ENCODE data around the gene NTN3. TPM values are rescaled to one million over a fixed set of nuclear protein-coding genes. Genes with fewer than 3 reads are reported as not detected.

NTN3 gene
- total RNA-seq, 1 donor from 2014 or later = 5.4 TPM

DNA sequence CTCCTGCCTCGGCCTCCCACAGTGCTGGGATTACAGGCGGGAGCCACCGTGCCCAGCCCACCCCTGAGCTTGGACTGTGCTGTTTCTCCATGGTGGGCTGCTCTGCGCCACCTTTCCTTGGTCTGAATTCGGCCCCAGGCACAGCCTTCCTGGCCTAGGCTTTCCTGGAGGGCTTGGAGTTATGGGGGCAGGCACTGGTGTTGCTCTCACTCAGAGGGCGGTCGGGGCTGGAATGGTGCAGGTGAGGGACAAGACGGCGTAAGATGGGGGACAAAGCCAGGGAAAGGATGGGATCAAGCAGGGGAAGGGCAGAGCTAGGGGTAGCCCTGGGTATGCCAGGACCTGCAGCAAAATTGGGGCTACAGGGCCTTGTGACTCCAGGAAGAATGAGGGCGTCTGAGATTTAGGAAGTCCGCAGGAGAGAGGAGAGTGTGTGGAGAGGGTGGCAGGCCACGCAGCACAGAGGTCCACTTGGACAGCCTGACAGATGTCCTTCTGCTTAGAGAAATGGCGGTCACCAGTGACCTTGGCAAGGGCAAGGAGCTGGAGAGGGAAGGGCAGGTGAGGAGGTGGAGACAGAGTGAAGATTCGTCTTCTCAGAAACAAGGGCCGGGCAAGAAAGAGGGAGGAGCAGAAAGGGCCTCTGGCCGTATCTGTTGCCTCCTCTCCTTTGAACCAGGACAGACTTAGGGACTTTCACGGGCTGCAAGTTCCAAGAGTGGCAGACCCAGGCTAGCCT is 41.1 kb downstream of the NTN3 start:
- peaks cover 13% of the 10 kb centered on the region for H3K4me1 Mint-ChIP-seq (ENCODE audit: low read depth, unreplicated experiment)
- no peaks in the 10 kb centered on the region for H3K36me3 Mint-ChIP-seq (ENCODE audit: unreplicated experiment)

DNA sequence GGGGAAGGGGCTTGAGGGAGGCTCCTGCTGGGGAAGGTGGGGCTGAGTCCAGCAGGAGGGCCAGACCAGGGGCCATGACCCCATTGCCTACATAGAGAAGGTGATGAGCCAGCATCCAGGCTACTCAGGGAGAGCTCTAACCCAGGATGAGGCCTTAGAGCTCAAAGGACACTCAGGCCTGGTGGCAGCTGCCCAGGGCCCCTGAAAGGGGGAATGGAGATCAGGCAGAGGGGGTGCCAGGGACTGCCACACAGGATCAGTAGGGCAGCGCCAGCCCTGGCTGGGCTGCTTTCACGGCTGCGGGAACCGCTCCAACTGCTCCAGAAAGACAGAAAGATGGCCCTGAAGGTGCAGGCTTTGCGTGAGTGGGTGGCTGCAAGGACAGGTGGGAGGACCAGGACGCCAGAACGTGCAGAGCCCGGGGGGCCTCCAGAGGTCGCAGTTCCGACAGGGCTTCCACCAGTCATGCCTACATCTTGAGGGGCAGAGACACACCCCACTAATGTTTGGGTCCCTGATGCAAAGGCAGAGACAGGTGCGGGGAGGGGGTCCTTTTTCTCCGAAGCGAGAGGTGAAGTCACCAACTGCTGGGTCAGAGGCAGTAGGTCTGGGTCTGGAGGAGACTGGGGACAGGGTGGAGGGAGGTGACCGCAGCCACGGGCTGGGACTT is 41.8 kb downstream of the NTN3 start:
- peak; percentile 50 for DNase-seq
- Mint-ChIP-seq H3K4me3 (ENCODE audit: unreplicated experiment) (peak overlapping the region; percentile 86), H3K9me3 (ENCODE audit: unreplicated experiment) (peaks cover 25% of the 10 kb centered on the region), H3K36me3 (ENCODE audit: unreplicated experiment) (no peaks in the 10 kb centered on the region), H3K4me1 (ENCODE audit: low read depth, unreplicated experiment) (peaks cover 17% of the 10 kb centered on the region), H3K27me3 (ENCODE audit: unreplicated experiment) (peaks cover 27% of the 10 kb centered on the region), H3K27ac (ENCODE audit: unreplicated experiment) (peak overlapping the region; percentile 92)
- TF ChIP-seq, protein P1, sequence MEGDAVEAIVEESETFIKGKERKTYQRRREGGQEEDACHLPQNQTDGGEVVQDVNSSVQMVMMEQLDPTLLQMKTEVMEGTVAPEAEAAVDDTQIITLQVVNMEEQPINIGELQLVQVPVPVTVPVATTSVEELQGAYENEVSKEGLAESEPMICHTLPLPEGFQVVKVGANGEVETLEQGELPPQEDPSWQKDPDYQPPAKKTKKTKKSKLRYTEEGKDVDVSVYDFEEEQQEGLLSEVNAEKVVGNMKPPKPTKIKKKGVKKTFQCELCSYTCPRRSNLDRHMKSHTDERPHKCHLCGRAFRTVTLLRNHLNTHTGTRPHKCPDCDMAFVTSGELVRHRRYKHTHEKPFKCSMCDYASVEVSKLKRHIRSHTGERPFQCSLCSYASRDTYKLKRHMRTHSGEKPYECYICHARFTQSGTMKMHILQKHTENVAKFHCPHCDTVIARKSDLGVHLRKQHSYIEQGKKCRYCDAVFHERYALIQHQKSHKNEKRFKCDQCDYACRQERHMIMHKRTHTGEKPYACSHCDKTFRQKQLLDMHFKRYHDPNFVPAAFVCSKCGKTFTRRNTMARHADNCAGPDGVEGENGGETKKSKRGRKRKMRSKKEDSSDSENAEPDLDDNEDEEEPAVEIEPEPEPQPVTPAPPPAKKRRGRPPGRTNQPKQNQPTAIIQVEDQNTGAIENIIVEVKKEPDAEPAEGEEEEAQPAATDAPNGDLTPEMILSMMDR (IDR thresholded peaks at IDR 0.05; ENCODE audit: partially characterized antibody, unreplicated experiment) = no peak

More for the DNA sequence above, 41.1 kb downstream of the NTN3 start:
- Mint-ChIP-seq H3K27me3 (ENCODE audit: unreplicated experiment) (peaks cover 24% of the 10 kb centered on the region), H3K9me3 (ENCODE audit: unreplicated experiment) (peaks cover 25% of the 10 kb centered on the region), H3K4me3 (ENCODE audit: unreplicated experiment) (peak overlapping the region; percentile 74), H3K27ac (ENCODE audit: unreplicated experiment) (peak overlapping the region; percentile 92)
- TF ChIP-seq, protein P1 (IDR thresholded peaks at IDR 0.05; ENCODE audit: partially characterized antibody, unreplicated experiment) = no peak
- DNase-seq = no peak

DNA sequence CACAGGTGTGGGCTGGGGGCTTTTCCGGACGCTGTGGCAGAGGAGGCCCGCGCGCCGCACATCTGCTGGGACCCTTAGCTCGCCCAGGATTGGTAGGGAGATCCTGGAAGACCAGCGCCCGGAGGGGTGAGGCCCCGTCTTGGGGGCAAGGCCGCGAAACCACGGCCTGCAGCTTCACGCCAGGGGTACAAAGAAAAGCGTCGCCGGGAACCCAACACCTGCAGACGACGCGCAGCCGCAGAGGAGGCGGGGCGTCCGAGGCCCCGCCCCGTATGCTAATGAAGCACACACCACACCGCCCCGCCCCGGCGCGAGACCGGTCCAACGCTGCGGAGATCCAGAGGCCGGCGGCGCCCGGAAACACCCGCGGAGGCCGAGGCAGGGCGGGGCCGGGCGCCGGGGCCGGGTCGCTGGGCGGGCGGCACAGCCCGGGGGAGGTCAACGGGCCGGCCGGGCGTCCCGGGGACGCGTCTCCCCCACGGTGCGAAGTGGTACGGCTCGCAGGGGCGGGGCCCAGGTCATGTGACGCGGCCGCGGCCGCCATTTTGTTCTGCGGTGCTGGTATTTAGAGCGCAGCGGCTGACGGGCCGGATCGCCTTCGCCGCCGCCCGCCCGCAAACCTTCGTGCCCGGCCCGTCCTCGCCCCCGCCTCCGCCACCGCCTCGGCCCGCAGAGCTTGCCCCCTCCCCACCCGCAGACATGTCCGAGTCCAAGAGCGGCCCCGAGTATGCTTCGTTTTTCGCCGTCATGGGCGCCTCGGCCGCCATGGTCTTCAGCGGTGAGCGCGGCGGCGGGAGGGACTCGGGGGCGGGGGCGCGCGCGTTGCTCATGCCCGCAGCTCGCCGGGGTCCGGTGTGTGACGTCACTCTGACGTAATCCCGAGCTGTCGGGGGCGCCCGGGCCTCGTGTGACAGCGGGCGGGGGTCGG is 42.6 kb downstream of the NTN3 start, which contains the start of gene ATP6V0C:
Gene ATP6V0C (plus strand): TSS at position 548 of the 928 bp plus-strand sequence. CDS start 152 bp downstream, at position 700.
- TF ChIP-seq, protein P1 (IDR thresholded peaks at IDR 0.05; ENCODE audit: partially characterized antibody, unreplicated experiment) = no peak
- H3K9me3 Mint-ChIP-seq (ENCODE audit: unreplicated experiment) = peaks cover 25% of the 10 kb centered on the region
- H3K36me3 Mint-ChIP-seq (ENCODE audit: unreplicated experiment) = no peaks in the 10 kb centered on the region
- peaks cover 18% of the 10 kb centered on the region for H3K4me1 Mint-ChIP-seq (ENCODE audit: low read depth, unreplicated experiment)
- H3K4me3 Mint-ChIP-seq (ENCODE audit: unreplicated experiment) = peak within 1 kb of the TSS; percentile 90
- DNase-seq = peak; percentile 91
- peak within 1 kb of the TSS; percentile 92 for H3K27ac Mint-ChIP-seq (ENCODE audit: unreplicated experiment)
- peaks cover 27% of the 10 kb centered on the region for H3K27me3 Mint-ChIP-seq (ENCODE audit: unreplicated experiment)

DNA sequence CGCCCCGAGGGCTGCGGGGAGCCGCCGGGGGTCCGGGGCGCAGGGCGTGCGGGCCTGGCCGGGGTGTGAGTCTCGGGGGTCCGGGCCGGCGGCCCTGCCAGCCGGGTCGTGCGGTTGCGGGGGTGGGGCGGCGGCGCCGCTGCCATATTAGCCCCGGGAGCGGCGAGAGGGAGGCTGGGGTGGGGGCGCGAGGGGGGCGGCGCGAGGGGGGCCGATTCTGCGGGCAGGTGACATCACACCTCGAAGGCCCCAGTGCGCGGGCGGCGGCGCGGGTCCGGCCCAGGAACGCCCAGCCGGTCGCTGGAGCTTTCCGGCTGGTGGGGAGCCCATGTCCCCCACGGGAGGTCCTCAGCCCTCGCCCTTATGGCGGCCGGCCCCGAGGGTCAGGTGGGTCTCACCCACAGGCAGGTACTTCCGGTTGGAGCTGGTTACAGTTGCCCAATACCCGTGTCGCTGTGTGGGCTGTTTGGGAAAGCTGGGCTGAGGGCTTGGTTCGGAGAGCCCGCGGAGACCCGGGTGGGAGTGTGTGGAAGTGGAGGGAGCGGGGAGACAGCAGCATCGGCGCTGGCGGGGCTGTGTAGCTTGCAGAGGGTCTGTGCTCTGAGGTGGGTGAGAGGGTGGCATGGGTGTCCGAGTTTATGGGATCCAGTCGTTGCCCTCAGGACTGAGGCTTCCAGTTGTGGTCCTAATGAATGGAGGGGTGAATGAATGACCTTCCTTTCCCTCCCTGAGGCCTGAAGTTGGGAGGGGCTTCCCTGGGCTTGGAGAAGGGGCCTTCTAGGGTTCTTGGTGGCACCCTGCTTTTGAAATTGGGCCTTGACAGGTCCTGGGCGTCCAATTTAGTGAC is 43.5 kb downstream of the NTN3 start:
- Mint-ChIP-seq H3K27me3 (ENCODE audit: unreplicated experiment) (peaks cover 28% of the 10 kb centered on the region), H3K9me3 (ENCODE audit: unreplicated experiment) (peaks cover 27% of the 10 kb centered on the region), H3K27ac (ENCODE audit: unreplicated experiment) (peak overlapping the region; percentile 79), H3K4me3 (ENCODE audit: unreplicated experiment) (peak overlapping the region; percentile 90), H3K36me3 (ENCODE audit: unreplicated experiment) (no peaks in the 10 kb centered on the region), H3K4me1 (ENCODE audit: low read depth, unreplicated experiment) (peaks cover 19% of the 10 kb centered on the region)
- DNase-seq = no peak
- TF ChIP-seq, protein P1 (IDR thresholded peaks at IDR 0.05; ENCODE audit: partially characterized antibody, unreplicated experiment) = no peak
